ENCODE results near the gene NRXN3. TPM values are rescaled to one million over a fixed set of nuclear protein-coding genes. Genes with fewer than 3 reads are reported as not detected.

NRXN3 gene
- polyA plus RNA-seq, 1 of the 3 experiments (the other 2 are of a cell fraction), result 1.6 TPM

GRCh38 chr14:79910086-79910485 lies 1739.9 kb downstream of the NRXN3 start:
- no peaks in the 10 kb centered on the region for H3K9me3 ChIP-seq

More at GRCh38 chr14:79910086-79910485, 1739.9 kb downstream of the NRXN3 start:
- H3K4me1 ChIP-seq (ENCODE audit: control insufficient read depth in 1 of 2, insufficient read depth in 2 of 2, low read depth in 1 of 2, low read length in 1 of 2), result no peaks in the 10 kb centered on the region
- no peak overlapping the region for H2AFZ ChIP-seq (ENCODE audit: low read depth)
- H3F3A ChIP-seq (replicated peaks; ENCODE audit: insufficient read depth), result no peaks in the 10 kb centered on the region
- no peaks in the 10 kb centered on the region for H4K20me1 ChIP-seq (ENCODE audit: insufficient read depth)
- no peaks in the 10 kb centered on the region for H3K9me2 ChIP-seq
- no peak overlapping the region for H3K27ac ChIP-seq (ENCODE audit: low read depth in 2 of 2, low read length in 1 of 2)
- ChIA-PET CTCF (interaction anchor here (0.7 kb wide), 1 partner anchor 246 kb away, joined by 3 read pairs; no protein-coding TSS in a partner anchor), POLR2A (no interaction called here)
- WGBS (ENCODE audit: low lambda C conversion rate), result 1% methylated on average over 2 of the region's 2 CpGs
- no peak overlapping the region for H3K9ac ChIP-seq
- no peak overlapping the region for H3K4me2 ChIP-seq
- no peak overlapping the region for H3K4me3 ChIP-seq (ENCODE audit: low read depth in 2 of 2, low read length in 1 of 2)
- no peak for TF ChIP-seq MAX (IDR thresholded peaks at IDR 0.05; ENCODE audit: low read depth)
- no peak for TF ChIP-seq CTCF (IDR thresholded peaks at IDR 0.05)
- no peak for TF ChIP-seq NFIC (IDR thresholded peaks at IDR 0.05; ENCODE audit: borderline replicate concordance)
- no peak for TF ChIP-seq RCOR1 (IDR thresholded peaks at IDR 0.05; ENCODE audit: low read length)
- TF ChIP-seq EP300 (IDR thresholded peaks at IDR 0.05; ENCODE audit: borderline replicate concordance in 1 of 2, low read depth in 1 of 2, low read length in 1 of 2), result no peak
- no peak for TF ChIP-seq TEAD4 (IDR thresholded peaks at IDR 0.05; ENCODE audit: borderline replicate concordance, insufficient read depth)
- TF ChIP-seq GABPA (IDR thresholded peaks at IDR 0.05; ENCODE audit: low read depth), result no peak
- TF ChIP-seq TCF12 (IDR thresholded peaks at IDR 0.05), result no peak
- no peak for TF ChIP-seq FOXM1 (IDR thresholded peaks at IDR 0.05; ENCODE audit: low read depth)
- no peak for TF ChIP-seq REST (IDR thresholded peaks at IDR 0.05; ENCODE audit: low read depth, low read length)
- no peak for TF ChIP-seq POLR2AphosphoS5 (IDR thresholded peaks at IDR 0.05; ENCODE audit: low read depth, low read length)
- TF ChIP-seq MEF2A (IDR thresholded peaks at IDR 0.05; ENCODE audit: borderline replicate concordance, low read depth), result no peak
- no peak for TF ChIP-seq ZBTB33 (IDR thresholded peaks at IDR 0.05; ENCODE audit: borderline replicate concordance, low read depth)
- no peak for TF ChIP-seq CHD2 (IDR thresholded peaks at IDR 0.05; ENCODE audit: low read length, partially characterized antibody)
- no peak for TF ChIP-seq ELF1 (IDR thresholded peaks at IDR 0.05)
- TF ChIP-seq NRF1 (IDR thresholded peaks at IDR 0.05; ENCODE audit: low read depth, low read length), result no peak
- TF ChIP-seq JUND (IDR thresholded peaks at IDR 0.05), result no peak
- TF ChIP-seq MXI1 (IDR thresholded peaks at IDR 0.05; ENCODE audit: low read depth, low read length), result no peak
- TF ChIP-seq IRF3 (IDR thresholded peaks at IDR 0.05; ENCODE audit: low read depth, low read length), result no peak
- no peak for DNase-seq
- H3K79me2 ChIP-seq (ENCODE audit: insufficient read depth), result no peaks in the 10 kb centered on the region
- no peaks in the 10 kb centered on the region for H3K27me3 ChIP-seq (ENCODE audit: insufficient read depth)
- no peaks in the 10 kb centered on the region for H3K36me3 ChIP-seq (replicated peaks in 1 of 2; ENCODE audit: control insufficient read depth in 1 of 2, insufficient read depth in 2 of 2, low read length in 1 of 2)

Data from SK-N-SH (cell line).